Renal cortex interstitium (tissue), 11 donors: ENCODE data around the gene PRKRA. TPM values are rescaled to one million over a fixed set of nuclear protein-coding genes. Genes with fewer than 3 reads are reported as not detected.

ENCODE experiments used
- DNase-seq, 11 donors: peaks; one replicate each; pipeline ENCODE4 v3.0.0-alpha.2; 2013; ENCODE audit warnings: low read depth in 9 of 11, low spot score in 4 of 11; ENCODE audit errors: extremely low read depth in 1 of 11
- polyA plus RNA-seq, 3 donors: library from polyadenylated mRNA; unstranded; fragments of 120-200 nt; gene quantifications; one replicate each; pipeline ENCODE4 v1.2.1, GENCODE V29; 2013; ENCODE audit not compliant: insufficient read length in 3 of 3

PRKRA gene
- polyA plus RNA-seq, 3 donors: 69.7 to 78.8 (median 78.3) TPM

DNA sequence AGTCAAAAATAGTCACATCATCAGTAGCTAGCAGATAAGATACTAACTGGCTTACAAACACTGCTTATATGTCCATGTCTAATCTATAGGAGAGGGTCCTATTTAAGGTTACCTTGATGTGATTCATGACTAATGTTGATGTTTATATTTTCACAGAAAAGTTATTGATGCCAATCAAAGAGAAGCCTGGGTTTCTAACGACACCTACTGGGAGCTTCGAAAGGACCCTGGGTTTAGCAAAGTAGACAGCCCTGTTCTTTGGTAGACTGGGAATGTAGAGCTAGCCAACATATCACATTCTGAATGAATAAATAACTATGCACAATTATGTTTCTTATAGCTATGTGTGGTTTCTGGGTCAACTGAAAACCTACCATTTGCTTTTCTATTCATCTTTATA is 55.7 kb downstream of the PRKRA start:
- DNase-seq: no peak

DNA sequence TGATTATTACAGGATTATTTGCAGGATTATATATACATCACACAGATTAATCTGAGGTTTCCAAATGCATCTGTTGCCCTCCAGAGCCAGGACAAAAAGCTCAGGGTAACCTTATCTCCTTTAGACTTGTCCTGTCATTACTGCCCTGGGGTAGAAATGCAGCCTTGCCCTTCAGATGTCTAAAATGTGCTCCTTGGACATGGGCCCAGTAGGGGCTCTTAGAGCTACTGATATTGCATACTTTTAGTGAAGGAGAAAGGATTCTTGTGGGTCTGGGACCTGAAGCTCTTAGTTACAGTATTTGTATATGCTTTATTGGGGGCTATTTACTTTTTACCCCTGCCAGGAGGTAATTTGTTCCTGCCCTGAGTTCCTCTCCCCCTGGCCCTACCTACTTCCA is 56.1 kb downstream of the PRKRA start:
- DNase-seq: no peak

DNA sequence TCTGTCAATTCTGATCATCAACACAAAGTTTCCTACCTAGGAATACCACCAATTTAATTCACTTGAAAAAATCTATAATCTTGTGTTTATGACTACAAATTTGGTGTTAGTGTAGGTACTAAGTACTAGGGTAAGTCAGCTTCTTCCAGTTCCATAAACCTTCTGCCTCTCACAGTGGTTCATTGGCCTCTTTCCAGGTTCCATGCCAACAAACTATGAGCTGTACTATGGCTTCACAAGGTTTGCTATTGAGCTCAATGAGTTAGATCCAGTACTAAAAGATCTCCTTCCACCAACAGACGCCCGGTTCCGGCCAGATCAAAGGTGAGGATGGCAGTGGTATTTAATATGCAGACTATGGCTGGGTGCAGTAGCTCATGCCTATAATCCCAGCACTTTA is 58.8 kb downstream of the PRKRA start:
- no peak for DNase-seq

DNA sequence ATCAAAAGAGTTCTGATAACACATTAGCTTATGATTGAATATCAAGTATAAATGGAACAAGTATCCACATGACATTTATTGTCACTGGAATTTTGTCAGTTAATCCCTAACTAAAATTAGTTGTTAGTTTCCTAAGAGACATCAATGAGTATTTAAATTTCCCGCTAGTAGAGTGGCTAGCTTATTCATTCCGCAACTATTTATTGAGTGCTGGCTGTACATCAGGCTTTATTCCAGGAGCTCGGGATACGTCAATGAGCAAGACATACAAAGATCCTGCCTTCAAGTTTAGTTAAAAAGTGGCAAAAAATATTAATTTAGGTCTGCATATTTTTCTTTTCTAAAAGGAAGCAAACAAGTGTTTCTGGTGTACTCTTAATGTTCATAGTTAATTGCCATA is 59.3 kb downstream of the PRKRA start:
- DNase-seq: no peak

DNA sequence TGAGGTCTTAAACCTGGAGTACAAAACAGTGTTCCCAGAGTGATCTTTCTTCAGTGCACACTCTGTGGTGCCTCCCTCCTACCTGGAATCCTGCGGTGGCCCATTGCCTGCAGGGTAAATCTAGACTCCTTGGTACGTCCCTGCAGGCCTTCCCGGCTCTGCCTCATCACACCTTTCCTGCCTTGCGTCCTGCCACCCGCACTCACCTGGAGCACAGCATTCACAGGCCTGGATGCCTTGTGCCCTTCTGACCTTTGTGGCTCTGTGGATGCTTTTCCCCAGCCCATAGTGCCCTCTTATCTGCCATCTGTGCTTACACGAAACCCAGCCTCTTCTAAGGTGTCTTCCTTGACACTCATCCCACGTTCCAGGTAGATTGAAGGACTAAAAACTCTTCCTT is 62.7 kb downstream of the PRKRA start:
- no peak for DNase-seq

DNA sequence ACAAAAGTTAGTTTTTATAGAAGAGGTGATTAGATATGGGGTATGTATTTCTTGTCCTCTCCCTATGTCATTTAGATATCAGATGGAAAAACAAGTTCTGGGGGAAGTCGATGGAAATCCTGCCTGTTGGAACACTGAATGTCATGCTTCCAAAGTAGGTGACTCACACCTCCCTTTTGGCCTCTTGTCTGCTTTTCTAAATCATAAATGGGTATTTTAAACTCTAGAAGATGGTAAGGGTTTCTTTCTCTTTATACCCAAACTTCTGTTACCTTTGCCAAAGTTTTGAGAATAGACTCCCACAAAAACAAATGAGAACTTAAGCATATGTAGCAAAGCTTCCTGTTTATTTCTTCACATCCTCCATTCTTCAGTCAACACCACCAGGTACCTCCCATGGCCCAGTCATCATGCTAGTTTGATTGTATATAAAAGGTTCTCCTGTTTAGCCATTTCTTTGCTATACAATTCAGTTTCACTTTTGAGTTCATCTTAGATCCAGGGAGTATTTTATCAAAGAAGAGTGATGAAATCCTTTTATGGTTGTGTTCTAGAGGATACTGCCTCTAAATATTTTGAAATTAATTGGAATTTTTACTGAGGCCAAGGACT is 63.9 kb downstream of the PRKRA start:
- DNase-seq: no peak

DNA sequence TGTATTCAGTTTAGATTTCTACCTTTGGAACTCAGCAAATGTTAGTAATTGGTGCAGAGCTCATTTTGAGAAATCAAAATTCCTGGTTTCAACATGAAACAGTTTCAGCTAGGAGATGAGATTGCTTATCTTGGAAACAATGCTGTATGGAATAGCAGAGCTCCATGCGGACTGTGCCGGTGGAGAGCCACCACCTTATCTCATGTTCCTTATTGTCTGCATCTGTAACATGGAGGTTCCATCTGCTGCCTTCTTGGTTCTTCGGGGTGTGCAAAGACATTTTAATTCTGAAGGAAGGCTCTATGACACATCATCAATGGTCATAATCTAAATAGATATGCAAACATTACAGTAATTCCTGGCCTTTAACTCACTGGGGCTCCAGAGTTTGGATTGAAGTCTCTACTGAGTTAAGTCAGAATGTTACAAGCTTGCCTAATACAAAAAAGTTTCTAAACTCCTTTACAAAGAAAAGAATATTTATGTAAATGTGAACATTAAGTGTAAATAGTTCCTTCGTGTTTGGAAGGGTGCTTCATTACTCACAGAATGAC is 65.3 kb downstream of the PRKRA start:
- DNase-seq: no peak

DNA sequence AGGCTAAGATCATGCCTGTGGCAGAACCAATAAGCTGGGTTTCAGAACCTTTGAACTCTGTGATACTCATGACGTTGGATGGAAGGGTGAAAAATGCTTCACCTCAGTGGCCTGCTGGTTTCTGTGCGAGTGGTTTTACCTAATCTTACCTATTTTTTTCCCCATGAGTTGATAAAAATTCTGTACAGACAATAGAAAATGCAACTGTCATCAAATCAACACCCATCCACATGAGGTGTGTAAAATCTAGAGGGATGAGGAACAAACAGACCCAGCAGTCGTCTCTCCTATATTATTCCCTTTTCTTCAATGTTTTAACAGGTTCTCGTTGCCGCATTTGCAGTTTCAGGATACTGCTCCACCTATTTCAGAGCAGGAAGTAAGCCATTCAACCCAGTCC is 67.3 kb downstream of the PRKRA start:
- DNase-seq: no peak

Other genes starting within 250 kb of the PRKRA start
- 10 to 100 TPM in 2 of 3 donors, 1 to 10 TPM in 1; 7.1 to 20.0 (median 13.9) TPM for gene PJVK, start 203 bp upstream of the PRKRA start, polyA plus RNA-seq
- 10 to 100 TPM; 49.3 to 55.0 (median 54.0) TPM for gene FKBP7, start 27.4 kb upstream of the PRKRA start, polyA plus RNA-seq
- gene PLEKHA3, start 29.3 kb upstream of the PRKRA start, polyA plus RNA-seq: 10 to 100 TPM; 28.4 to 35.1 (median 32.6) TPM